ENCODE data around the gene LCORL. TPM values are rescaled to one million over a fixed set of nuclear protein-coding genes. Genes with fewer than 3 reads are reported as not detected.

LCORL gene
- total RNA-seq, 2 experiments from 2014 or later: 6.6 to 7.7 TPM

- ChIA-PET POLR2A (no interaction called here), CTCF (no interaction called here)
Measured at GRCh38 chr4:17941731-17942130, 79.8 kb downstream of the LCORL start.

GRCh38 chr4:17939054-17939453, 82.5 kb downstream of the LCORL start:
- CTCF ChIA-PET: no interaction called here
- POLR2A ChIA-PET: no interaction called here

DNA sequence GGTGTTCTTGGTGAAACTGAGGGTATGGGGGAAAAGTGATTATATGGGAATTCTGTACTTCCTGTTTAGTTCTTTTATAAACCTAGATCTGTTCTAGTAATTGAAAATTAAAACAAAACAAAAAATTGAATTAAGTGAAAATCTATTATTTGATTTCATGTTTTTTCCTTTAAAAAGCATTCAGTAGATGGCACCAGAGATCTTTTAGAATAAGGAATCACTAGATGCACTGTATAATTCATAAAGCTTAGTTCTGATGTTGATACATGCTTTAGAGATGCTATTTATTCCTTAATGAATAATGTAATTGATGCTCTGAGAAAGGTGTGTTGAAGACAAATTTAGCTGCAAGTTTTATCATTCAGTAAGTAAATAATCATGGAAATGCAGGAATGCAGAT, 87.3 kb downstream of the LCORL start:
- ChIA-PET POLR2A (no interaction called here), CTCF (no interaction called here)

DNA sequence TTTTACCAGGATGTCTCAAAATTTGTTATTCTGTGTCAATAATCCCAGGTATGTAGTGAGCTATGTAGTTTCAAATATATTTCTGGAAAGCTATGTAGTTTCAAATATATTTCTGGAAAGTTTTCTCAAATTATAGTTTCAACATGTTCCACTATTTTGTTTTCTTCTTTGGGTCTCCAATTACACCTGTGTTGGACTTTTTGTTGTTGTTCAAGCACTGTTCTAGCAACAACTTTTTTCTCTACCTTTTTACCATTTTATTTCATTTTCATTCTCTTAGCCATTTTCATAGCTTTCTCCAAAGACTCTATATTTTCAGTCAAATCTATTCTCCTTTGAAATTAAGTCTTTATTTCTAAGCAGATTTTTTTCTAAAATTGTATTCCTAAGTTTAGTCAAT, 88.4 kb downstream of the LCORL start:
- CTCF ChIA-PET: no interaction called here

GRCh38 chr4:17932041-17932440, 89.5 kb downstream of the LCORL start:
- POLR2A ChIA-PET: no interaction called here
- CTCF ChIA-PET: no interaction called here

More for the DNA sequence above, 88.4 kb downstream of the LCORL start:
- POLR2A ChIA-PET: no interaction called here

DNA sequence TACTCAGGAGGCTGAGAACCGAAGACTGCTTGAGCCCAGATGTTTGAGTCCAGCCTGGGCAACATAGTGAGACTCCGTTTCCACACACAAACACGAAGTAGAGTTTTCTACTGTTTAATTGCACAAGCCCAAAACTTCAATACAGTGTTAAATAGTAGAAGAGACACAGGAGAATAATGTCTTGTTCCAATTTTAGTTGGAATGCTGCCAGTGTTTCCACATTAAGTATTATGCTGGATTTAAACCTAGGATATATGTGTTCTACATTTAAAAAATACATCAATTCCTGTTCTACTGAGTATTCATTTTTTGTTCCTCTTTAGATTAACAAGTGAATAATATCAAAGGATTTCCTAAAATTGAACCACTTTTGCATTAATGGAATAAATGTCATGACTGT, 91.3 kb downstream of the LCORL start:
- POLR2A ChIA-PET: no interaction called here
- CTCF ChIA-PET: no interaction called here

DNA sequence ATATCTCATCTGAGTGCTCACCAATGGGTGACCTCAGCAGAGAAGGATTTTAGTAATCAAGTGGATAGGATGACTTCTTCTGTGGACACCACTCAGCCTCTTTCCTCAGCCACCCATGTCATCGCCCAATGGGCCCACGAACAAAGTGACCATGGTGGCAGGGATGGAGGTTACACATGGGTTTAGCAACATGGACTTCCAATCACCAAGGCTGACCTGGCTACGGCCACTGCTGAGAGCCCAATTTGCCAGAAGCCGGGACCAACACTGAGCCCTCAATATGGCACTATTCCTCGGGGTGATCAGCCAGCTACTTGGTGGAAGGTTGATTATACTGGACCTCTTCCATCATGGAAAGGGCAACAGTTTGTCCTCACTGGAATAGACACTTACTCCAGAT, 97.4 kb downstream of the LCORL start:
- ChIA-PET CTCF (no interaction called here), POLR2A (no interaction called here)

DNA sequence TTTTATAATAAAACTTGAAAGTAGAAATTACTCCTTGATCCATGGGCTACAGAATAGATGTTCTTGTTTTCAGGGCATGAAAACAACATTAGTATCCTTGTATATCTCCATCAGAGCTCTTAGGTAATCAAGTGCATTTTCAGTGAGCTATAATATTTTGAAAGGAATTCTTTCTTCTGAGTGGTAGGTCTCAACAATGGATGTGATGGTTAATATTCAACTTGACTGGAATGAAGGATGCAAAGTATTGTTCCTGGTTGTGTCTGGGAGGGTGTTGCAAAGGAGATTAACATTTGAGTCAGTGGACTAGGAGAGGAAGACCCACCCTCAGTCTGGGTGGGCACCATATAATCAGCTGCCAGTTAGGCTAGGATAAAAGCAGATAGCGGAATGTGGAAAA, 100.1 kb downstream of the LCORL start:
- CTCF ChIA-PET: no interaction called here
- POLR2A ChIA-PET: no interaction called here

DNA sequence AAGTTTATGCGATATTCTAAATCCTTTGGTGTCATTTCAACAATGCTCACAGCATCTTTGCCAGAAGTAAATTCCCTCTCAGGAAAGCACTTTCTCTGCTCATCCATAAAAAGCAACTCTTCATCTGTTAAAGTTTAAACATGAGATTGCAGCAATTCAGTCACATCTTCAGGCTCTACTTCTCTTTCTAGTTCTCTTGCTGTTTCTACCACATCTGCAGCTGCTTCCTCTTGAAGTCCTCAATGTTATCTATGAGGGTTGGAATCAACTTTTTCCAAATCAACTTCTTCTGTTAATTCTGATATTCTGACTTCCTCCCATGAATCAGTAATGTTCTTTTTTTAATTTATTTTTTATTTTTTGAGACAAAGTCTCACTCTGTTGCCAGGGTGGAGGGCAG, 100.9 kb downstream of the LCORL start:
- ChIA-PET POLR2A (no interaction called here), CTCF (no interaction called here)

DNA sequence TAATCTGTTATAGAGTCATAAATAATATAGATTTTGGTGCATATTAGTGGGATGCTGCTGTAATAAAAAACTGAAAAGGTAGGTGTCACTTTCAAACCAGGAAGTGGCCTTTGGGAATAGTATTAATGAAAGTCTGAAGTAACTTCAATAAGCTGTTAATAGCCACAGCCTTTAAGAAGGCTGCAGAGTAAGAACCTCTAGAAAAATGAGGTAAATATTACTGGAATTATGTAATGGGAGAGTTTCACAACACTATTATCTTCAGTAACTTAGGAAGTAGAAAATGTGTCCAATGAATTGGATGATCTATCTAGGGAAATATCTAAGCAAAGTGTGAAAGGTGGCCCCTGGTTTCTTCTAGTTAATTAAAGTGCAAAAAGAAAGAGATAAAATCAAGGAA, 106.1 kb downstream of the LCORL start:
- POLR2A ChIA-PET: no interaction called here
- CTCF ChIA-PET: no interaction called here

- POLR2A ChIA-PET: interaction anchor here (0.6 kb wide), 1 partner anchor 436 kb away, joined by 3 read pairs; no protein-coding TSS in a partner anchor
Measured at GRCh38 chr4:17912011-17912410, 109.5 kb downstream of the LCORL start.

DNA sequence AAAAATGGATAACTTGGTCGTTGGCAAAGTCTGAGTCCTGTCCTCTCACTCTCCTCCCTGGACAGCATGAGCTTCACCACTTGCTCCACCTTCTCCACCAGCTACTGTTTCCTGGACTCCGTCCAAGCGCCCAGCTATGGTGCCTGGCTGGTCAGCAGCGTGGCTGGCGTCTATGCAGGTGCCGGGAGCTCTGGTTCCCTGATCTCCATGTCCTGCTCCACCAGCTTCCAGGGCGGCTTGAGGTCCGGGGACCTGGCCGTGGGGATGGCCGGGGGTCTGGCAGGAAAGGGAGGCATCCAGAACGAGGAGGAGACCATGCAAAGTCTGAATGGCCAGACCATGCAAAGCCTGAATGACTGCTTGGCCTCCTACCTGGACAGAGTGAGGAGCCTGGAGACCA, 109.9 kb downstream of the LCORL start:
- ChIA-PET CTCF (no interaction called here), POLR2A (interaction anchor here (0.6 kb wide), 1 partner anchor 437 kb away, joined by 3 read pairs; no protein-coding TSS in a partner anchor)

More at GRCh38 chr4:17912011-17912410, 109.5 kb downstream of the LCORL start:
- CTCF ChIA-PET: no interaction called here

- POLR2A ChIA-PET: no interaction called here
- CTCF ChIA-PET: no interaction called here
Measured at GRCh38 chr4:17898553-17899055, 123.0 kb downstream of the LCORL start.

DNA sequence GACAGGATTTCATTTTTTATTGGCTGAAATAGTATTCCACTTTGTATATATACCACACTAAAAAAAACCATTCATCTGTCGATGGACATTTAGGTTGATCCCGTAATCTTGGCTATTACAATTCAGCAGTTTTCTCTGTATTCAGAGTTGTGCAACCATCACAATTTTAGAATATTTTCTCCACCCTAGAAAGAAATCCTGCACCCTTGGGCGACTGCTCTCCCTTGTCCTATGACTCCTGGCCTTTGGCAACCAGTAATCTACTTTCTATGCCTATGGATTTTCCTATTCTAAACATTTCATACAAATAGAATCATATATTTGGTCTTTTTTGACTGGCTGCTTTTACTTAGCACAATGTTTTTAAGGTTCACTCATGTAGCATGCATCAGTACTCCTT, 126.1 kb downstream of the LCORL start:
- ChIA-PET POLR2A (no interaction called here), CTCF (no interaction called here)

DNA sequence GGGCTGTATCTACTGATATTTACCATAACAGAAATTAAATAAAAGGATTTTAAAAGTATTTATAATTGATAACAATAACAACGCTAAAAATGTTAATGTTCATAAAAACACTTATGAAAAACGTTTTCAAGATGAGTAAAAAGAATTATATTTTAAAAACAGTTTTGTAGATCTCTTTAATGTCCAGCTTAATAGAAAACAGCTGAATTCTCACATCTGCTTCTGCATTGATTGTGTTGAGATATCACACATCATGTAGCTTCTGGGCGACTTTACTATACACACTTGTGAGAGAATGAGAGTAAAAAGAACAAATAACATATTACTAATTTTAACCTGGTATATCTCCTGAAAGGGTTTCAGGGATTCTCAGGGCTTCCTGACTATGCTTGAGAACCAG, 127.1 kb downstream of the LCORL start:
- POLR2A ChIA-PET: no interaction called here
- CTCF ChIA-PET: no interaction called here

DNA sequence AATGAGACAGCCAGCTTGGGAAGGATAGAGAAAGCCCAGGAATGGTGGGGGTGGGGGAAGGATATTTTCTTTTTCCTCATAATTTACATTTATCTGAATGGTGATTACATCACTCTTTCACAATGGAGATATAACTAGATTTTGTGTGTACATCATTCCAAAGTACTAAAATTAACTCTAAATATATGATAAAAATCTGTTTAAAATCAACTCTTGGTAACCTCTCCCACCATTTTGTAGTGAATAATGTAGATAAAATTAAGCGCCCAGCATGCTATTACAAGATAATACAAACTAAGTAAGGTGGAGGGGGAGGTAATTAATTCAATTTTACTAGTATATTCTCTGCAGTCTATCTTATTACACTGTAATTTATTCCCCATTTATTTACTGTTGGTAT, 131.9 kb downstream of the LCORL start:
- CTCF ChIA-PET: no interaction called here
- POLR2A ChIA-PET: no interaction called here

GRCh38 chr4:17884511-17884910, 137.0 kb downstream of the LCORL start:
- ChIA-PET CTCF (no interaction called here), POLR2A (no interaction called here)

DNA sequence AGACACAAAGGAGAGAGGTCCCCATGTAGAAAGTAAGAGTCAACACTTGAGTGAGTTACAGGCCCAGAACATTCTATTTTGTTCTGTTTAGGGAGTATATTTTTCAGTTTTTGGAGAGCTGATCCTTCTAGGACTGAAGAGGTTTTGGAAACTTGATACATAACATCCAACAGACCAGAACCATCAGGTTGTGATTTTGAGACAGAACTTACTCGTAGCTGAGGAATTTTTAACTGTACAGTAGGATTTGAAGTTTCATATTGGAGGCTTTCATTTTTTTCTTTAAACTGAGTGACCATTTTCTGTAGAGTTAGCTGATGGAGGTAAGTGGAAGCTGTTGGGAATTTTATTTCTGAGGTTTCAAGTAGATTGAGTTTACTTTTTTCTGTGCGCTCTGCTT, 137.5 kb downstream of the LCORL start:
- POLR2A ChIA-PET: no interaction called here
- CTCF ChIA-PET: no interaction called here

GRCh38 chr4:17877661-17878060, 143.9 kb downstream of the LCORL start:
- ChIA-PET CTCF (no interaction called here), POLR2A (no interaction called here)

DNA sequence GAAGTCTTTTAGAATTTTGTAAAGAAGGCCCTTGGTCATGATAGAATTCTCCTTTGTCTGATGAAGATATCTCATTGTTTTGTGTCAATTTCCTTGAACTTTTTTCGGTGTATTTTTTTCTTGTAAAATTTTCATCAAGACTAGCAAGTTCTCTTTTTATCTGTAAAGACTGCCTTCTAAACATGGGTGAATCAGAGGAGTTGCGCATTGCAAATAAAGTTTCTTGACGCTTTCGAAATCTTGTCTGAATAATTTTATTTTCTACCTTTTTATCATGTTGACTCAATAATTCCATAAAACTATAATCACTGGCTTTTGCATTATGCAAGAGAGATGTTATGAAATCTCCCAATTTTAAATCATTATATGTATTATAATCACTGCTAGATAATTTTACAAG, 144.6 kb downstream of the LCORL start:
- ChIA-PET POLR2A (no interaction called here), CTCF (no interaction called here)

- ChIA-PET POLR2A (no interaction called here), CTCF (no interaction called here)
Measured at GRCh38 chr4:17875402-17876070, 146.0 kb downstream of the LCORL start.

- POLR2A ChIA-PET: no interaction called here
Measured at GRCh38 chr4:17869327-17869726, 152.2 kb downstream of the LCORL start.

DNA sequence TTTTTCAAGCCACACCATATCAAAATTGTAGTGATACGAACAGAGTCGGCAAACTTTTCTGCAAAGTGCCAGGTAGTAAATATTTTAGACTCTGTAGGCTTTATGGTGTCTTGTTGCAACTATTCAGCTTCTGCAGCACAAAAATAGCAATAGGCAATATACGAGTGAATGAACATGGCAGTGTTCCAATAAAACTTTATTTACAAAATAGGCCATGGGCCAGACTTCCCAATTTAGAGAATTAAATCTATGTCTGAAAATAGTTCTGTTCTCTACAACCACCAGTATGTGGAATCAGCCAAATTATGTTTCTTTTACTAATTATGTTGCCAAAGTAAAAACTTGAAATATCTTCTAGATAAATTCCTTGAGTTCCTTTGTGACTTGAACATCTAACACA, 154.3 kb downstream of the LCORL start:
- POLR2A ChIA-PET: no interaction called here

More at GRCh38 chr4:17869327-17869726, 152.2 kb downstream of the LCORL start:
- CTCF ChIA-PET: no interaction called here

More for the DNA sequence above, 154.3 kb downstream of the LCORL start:
- CTCF ChIA-PET: no interaction called here
